GM19099 (cell line): ENCODE results near the gene DCDC2C.

ENCODE experiments used
- POLR2A ChIP-seq: IDR thresholded peaks from 3 replicates; pipeline ENCODE4 v1.6.1; 2011; ENCODE audit warnings: low read depth; ENCODE audit not compliant: insufficient read length; ENCODE audit errors: extremely low read depth

DCDC2C gene

DNA sequence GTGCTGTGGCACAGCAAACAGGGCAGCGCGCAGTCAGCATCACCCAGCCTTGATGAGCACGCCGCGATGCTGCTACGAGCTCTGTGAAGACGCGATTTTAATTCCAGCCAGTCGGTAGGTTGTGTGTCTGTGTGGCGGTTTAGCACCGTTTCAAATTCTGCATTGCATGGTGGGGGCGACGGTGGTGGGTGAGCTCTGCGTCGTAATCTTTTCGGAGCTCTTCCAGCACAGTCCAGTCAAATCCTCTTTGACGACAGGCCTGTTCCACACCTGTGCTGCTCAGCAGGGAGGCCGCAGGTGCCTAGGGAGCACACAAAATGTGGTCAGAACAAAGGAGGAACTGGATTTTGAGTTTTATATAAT, 36.8 kb upstream of the DCDC2C start:
- TF ChIP-seq POLR2A = no peak

DNA sequence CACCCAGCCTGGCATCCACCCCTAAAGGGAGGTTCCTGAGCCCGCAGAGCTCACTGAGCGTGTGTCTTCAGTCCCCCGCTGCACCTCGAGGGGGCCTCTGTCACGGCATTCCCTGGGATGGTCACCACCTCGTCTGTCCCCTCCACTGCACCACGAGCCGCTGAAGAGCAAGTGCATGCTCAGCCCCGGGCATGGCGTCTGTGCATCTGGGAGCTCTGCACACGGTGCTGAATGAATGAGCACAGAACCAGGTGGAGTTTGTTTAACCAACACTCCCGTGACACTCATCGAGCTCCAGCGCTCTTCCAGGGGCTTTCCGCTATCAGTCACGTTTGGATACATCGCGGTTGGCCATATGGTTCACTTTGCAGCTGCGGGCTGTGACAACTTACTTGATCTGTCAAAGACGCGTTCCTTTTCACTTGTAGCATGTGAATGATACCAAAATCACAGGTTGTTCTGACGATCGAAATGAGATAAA, 36.2 kb upstream of the DCDC2C start:
- TF ChIP-seq POLR2A = no peak

DNA sequence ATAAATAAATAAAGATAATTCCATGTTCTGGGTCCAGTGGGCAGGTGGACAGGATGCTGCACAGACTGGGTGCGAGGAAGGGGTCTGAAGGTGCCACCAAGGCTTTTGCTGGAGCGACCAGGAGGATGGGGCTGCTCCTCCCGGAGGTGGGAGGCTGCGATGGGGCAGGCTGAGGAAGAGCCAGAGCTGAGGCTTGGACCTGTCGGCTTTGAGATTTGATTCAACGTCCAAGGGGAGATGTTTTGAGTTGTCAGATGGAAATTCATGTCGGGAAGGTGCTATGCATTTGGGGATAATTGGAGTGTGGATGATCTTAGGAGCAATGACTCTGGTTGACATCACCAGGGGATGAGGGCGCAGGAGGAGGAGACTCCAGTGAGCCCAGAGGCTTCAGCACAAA, 33.7 kb upstream of the DCDC2C start:
- no peak for TF ChIP-seq POLR2A

DNA sequence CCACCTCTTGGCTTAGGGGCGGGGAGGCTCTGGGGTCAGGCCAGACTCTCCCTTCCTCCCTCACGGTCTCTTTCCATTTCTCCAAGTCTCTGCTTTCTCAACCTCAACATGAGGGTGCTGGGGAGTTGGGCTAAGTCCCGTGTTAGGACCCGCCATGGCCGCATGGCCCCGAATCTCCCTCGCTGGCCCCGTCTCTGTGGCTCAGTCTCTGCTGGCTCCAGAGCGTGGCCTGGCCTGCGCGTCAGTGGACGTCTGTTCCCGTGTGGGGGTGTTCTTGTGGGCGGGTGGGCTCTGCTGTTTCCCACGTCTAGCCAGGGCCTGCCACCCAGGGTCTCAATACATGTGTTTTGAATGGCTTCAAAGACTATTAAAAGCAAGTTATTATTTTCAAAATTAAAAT, 33.0 kb upstream of the DCDC2C start:
- TF ChIP-seq POLR2A = no peak

DNA sequence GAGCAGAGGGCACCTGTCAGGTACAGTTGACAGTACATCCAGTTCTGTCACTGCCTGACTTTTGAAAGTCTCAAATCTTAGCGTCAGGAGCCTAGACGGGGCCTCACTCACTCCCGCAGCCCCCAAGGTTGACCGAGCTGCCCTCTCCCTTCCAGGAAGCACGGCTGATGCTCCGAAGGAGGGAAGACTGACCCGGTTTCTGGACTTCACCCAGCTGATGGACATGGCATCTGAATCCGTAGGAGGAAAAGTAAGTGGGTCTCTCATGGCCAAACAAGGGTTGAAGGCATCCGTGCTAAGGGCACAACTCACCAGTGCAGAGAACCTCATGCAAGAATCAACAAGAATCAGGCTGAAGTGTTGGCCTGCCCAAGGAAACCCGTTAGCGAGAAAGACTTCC, 32.4 kb upstream of the DCDC2C start:
- no peak for TF ChIP-seq POLR2A

DNA sequence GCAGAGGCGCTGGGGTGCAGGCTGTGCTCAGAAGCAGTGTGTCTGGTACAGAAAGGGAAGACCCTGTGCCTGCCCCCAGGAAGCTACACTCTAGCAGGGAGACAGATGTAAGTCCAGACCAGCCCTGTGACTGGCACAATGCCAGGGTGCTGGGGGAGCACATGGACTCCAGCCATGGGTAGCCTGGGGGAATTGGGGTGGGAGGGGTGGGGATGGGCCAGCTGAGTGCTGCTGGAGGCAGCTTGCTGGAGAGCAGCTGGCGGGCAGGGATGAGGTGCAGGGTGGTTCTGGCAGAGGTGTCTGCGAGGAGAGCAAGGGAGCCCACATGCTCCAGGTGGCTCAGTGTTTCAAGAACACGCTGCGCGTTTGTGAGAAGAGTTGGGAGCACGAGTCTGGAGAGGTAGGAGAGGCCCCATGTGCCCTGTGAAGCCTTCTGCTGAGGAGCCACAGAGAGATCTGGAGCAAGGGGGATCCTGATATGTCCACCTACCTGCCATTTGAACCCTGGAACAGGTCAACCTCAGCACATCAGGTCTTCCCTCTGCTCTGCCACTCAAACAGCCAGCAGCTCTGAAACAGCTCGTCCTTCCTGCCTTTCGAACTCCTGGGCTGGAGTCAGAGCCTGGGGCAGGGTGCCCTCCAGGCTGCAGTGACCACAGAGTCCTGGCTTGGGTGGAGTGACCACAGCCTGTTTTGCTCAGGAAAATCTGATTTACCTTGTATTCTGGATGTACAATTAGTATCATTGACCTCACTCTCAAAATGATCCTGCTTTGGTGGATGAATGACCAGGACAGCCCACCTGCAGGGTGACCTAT, 30.3 kb upstream of the DCDC2C start:
- TF ChIP-seq POLR2A = no peak

DNA sequence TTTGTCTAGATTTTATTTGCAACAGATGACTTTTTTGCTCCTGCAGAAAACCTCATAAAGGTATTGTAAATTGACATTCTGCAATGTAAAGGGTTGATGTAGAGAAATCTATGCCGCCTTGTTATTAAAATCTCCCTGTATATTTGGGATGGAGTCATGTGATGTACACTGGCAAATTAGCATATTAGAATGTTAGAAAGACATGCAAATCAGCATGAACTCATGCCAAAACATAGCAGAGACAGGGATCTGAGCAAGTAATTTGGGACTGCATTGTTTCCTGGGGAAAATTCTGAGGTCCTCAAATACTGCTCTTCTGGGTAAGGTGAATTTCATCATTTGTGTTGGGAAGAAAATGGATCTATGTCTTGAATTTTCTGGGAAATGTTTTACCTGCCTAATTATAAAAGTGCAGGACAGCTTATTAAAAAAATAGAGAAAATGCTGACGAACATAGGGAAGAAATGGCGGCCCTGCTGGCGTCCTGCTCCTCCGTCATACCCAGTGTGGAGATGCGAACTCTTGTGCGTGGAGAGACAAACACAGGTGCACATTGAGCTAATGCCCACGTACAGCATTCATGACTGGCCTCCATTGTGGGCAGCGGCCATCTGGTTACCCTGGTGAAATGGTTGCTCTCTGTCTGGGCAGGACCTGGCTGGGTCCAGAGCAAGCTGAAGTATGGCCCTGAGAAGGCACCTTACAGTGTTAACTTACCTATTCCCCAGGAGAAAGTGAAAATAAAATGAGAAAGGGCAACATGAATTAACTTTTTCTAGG, 29.1 kb upstream of the DCDC2C start:
- TF ChIP-seq POLR2A = no peak

DNA sequence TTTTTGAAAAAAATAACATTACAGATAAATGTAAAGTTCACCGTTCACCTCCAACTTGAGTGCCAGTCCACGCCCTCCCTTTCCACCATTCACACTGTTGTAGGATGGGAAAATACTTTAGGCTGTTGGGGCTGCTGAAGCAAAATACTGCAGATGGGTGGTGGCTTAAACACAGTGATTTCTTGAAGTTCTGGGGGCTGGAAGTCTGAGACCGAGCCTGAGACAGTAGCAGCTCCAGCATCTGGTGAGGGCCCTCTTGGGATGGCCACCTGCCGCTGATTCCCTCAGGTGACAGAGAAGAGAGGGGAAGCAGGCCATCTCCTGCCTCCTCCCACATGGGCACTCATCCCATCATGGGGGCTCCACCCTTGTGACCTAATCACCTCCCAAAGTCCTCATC, 27.7 kb upstream of the DCDC2C start:
- TF ChIP-seq POLR2A = no peak

DNA sequence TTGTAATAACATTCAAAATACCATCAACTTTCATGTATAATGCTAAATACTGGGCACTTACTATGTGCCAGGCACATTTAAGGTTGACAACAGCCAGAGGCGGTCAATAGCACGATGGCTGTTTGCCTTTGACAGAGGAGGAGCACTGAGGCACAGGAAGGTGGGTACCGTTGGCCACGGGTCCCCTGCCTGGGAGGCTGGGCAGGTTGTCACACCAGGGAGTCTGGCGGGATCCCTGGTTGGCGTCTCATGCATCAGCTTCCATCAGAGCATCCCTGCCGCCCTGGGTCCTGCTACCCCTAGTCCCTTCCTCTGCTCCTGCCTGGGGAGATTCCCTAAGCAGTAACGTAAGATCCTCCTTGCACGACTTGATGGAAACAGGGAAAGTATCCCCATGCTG, 25.9 kb upstream of the DCDC2C start:
- TF ChIP-seq POLR2A = no peak

DNA sequence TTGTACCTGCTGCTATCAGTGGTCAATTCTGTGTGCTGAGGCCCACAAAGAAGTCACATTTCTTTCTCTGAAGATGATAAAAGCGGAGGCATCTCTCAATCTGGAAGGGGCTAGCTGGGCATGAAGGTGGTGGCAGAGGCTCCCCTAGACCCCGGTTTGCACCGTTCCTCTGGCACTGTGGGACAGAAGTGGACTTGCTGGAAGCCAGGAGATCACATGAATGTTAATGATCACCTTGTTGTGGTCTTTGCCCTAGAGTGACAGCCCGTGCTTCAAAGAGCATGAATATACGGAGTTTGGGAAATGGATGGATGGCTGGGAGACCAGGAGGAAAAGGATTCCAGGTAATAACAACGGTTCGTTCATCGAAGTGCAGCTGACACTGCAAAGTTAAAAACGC, 25.2 kb upstream of the DCDC2C start:
- TF ChIP-seq POLR2A = no peak

DNA sequence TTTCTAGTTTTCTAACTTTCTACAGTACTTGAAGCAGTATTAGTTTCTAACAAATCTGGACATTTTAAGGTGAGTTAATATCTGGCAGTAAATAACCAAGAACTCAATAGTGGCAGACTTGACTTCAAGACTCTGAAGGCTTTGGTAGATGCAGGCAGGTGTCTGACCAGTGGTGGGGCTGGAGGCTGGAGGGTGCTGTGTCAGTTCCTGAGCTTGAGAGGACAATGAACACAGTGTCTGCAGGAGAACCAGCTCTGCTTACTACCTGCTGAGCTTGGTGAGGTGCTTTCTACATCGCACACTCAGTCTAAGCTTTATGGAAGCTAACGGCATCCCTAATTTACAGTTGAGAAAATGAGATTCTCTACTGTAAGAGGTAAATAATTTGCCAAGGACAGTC, 24.2 kb upstream of the DCDC2C start:
- TF ChIP-seq POLR2A = no peak

DNA sequence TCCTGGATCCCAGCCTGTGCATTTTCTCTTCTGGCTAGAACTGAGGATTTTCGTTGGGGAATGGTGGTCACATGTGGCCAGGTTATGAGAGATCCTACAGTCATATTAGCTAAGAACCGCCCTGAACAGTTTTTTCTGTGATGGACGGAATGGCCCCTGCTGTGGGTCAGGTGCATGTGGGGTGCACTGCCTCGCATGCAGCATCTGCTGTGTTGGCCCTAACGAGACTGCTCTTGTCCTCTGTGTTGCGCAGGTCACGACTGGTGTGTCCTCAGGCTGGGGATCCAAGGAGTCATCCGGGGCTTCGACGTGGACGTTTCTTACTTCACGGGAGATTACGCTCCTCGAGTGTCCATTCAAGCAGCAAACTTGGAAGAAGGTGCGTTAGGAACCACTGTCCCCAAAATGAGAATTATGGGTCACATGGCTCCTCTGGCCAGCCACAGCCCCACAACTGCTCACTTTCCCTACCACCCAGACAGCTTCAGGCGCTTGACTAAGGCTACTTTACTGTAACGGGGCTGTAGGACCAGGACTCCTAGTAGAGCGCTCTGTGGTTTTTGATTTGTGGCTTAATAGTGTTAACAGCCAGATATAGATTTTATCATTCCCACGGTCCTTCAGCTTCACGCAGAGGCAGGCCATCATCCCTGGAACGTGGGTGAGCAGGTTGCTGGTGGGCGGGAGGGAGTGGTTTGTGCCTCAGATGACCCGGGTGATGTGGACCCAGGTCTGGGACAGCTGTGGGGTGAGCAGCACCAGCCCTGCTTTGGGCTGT, 23.6 kb upstream of the DCDC2C start:
- TF ChIP-seq POLR2A = no peak

DNA sequence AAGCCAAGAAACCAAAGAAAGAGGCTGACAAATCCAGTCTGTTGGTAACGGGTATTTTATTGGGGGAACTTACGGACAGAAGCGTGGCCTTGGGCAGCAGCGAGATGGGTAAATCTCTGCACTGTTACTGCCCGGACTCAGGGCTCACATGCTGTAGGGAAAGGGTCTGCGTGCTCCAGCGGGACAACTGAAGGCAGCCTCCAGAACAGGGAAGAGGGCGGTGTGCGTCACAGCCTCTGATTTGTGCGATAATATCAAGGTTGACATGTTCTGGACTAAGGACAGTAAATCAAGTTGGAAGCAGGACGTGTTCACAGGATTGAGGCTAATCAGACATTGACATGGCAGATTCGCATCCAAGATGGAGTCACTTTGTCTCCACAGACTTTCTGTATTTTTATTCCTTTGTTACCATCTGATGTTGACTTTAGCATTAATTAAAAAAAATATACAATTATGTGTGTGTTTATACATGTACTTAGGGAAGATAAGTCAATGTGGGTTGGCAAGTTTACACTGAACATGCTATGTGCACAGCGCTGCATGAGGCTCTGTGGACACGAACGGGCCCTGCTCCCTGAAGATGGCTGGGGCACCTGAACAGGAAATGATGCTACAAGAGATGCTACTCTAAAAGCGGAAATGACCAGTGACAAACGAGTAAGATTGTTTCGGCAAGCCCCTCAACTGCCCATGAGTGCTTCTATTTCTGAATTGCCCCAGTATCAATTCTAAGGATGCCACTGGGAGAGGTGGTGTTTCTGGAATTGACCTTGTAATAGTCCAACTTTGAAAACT, 22.6 kb upstream of the DCDC2C start:
- no peak for TF ChIP-seq POLR2A

DNA sequence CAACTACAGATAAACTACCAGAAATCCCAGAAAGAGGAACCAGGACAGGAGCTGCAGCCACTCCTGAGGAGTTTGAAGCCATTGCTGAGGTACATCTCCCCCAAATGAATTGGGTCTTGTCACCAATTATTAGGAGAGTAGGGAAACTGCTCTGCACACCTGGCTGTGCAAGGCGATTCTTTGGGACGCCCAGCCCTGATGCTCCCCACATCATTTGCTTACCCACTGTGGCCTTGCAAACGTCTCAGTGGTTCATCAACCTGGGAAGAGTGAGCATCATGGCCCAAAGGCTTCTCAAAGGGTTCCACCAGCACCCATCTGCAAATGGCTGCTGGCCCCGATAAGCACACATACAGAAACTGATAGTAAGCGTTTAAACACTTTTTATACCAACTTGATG, 21.8 kb upstream of the DCDC2C start:
- no peak for TF ChIP-seq POLR2A

DNA sequence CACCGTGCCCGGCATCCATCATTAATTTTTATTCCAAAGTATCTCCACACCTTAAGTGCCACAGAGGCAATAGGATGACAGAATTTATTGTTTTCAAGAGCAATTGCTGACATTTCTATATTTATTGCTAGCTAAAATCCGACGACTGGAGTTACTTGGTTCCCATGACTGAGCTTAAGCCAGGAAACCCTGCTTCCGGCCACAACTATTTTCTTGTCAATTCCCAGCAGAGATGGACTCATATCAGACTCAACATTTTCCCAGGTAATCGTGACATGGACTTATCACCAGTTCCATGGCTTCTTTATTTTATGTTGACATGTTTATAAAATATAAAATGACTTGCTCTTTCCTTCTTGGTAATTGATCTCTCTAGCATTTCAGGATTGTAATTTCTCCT, 20.6 kb upstream of the DCDC2C start:
- no peak for TF ChIP-seq POLR2A
